Endodermal cell (in vitro differentiated cells): ENCODE results near the gene OR4K1. TPM values are rescaled to one million over a fixed set of nuclear protein-coding genes. Genes with fewer than 3 reads are reported as not detected.
A peak's percentile ranks its signal among the peaks of the same experiment; 100 is the strongest.

Experiments used
- DNase-seq: peaks from one replicate; pipeline ENCODE4 v3.0.0-alpha.2; 2017
- H3K27ac ChIP-seq: 2 replicates; pipeline ENCODE4 v1.5.1; 2013; ENCODE audit warnings: mild to moderate bottlenecking, low read depth, low read length, moderate library complexity
- H3K27me3 ChIP-seq: 2 replicates; pipeline ENCODE4 v1.6.1; 2013; ENCODE audit warnings: mild to moderate bottlenecking, low read length, moderate library complexity; ENCODE audit not compliant: insufficient read depth, control insufficient read depth, poor library complexity, severe bottlenecking
- H3K36me3 ChIP-seq: 2 replicates; pipeline ENCODE4 v1.7.0; 2013; ENCODE audit warnings: mild to moderate bottlenecking, low read length, moderate library complexity; ENCODE audit not compliant: control insufficient read depth, insufficient read depth
- H3K4me1 ChIP-seq: one replicate; pipeline ENCODE4 v1.7.0; 2013; ENCODE audit warnings: low read length; ENCODE audit not compliant: control insufficient read depth, insufficient read depth
- H3K4me3 ChIP-seq: 2 replicates; pipeline ENCODE4 v1.5.1; 2013; ENCODE audit warnings: mild to moderate bottlenecking, low read length, moderate library complexity
- H3K9ac ChIP-seq: 2 replicates; pipeline ENCODE4 v1.6.1; 2013; ENCODE audit warnings: mild to moderate bottlenecking, low read length, moderate library complexity; ENCODE audit not compliant: poor library complexity, severe bottlenecking; ENCODE audit errors: extremely low read depth
- H3K9me3 ChIP-seq: 2 replicates; pipeline ENCODE4 v1.6.1; 2013; ENCODE audit warnings: mild to moderate bottlenecking, low read length, moderate library complexity; ENCODE audit not compliant: control insufficient read depth
- H3K27ac Mint-ChIP-seq: 2 replicates; pipeline ENCODE4 v1.8.0; 2020; ENCODE audit warnings: mixed read lengths
- H3K27me3 Mint-ChIP-seq: 2 replicates; pipeline ENCODE4 v1.8.0; 2021; ENCODE audit warnings: mild to moderate bottlenecking, mixed read lengths; ENCODE audit not compliant: insufficient read depth
- H3K36me3 Mint-ChIP-seq: 2 replicates; pipeline ENCODE4 v1.8.0; 2020; ENCODE audit warnings: low read depth, mixed read lengths
- H3K4me1 Mint-ChIP-seq: 2 replicates; pipeline ENCODE4 v1.8.0; 2020; ENCODE audit warnings: mixed read lengths
- H3K4me3 Mint-ChIP-seq: 2 replicates; pipeline ENCODE4 v1.8.0; 2020; ENCODE audit warnings: mild to moderate bottlenecking, moderate library complexity, mixed read lengths
- H3K9me3 Mint-ChIP-seq: 2 replicates; pipeline ENCODE4 v1.8.0; 2020; ENCODE audit warnings: mild to moderate bottlenecking, mixed read lengths
- WGBS, 2 experiments: methylation state at CpG; one replicate each; pipeline versions ENCODE4 v1.1.5 to v1.1.7; 2013; ENCODE audit warnings: missing lambda C conversion rate in 2 of 2, mixed read lengths in 1 of 2; ENCODE audit not compliant: insufficient coverage in 1 of 2, insufficient read length in 1 of 2; 5-methylcytosine and 5-hydroxymethylcytosine counted together
- total RNA-seq, 2 donors: library from RNA; stranded (reverse); fragmentation: NEBNext Ultra II Directional in 1 of 2; extraction: Animal tissue kit (Norgen Biotek cat#: 25700) in 1 of 2; gene quantifications; 2 replicates in 1 of 2; 3 replicates in 1 of 2; pipeline ENCODE4 v1.2.1, GENCODE V29; 2021
- TF ChIP-seq, protein P1 (sequence below): fragments of 200-600 bp; sonication (generic); conservative IDR thresholded peaks from 2 replicates; pipeline ENCODE4 v1.5.0; 2021; ENCODE audit warnings: antibody characterized with exemption, mild to moderate bottlenecking

The OR4K1 gene
- total RNA-seq, 2 donors from 2014 or later = not detected

DNA sequence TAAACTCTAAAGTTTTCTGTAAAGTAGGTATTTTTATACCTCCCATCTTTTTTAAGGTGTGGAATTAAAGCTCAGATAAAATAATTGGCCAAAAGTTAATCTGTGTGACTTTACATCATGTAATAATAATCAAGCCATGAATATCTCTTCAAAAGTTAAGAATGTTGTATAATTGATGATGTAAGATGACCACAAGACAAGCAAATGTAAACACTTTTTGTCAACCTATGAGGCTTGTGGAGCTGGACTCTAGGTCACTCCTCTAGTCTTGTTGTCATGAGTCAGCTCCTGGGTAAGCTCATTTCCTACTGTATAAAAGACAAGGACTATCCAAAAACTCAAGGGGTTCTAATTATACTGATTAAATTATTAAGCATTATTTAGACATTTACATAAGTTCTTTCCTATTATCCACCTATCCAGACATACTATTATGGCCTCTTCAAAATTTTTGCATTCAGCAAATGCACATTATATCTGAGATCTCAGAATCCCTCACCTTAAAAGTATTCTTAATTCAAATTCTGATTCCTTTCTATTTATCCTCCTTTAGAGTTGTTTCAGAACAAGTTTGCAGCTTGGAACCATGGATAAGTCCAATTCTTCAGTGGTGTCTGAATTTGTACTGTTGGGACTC, 10.6 kb upstream of the OR4K1 start, which contains the start of gene OR4K5:
TSS of gene OR4K5 (plus strand) at position 587 of the 637 bp plus-strand sequence. CDS start at position 587, 0 bp downstream.
- H3K27ac Mint-ChIP-seq = no peak within 1 kb of the TSS

DNA sequence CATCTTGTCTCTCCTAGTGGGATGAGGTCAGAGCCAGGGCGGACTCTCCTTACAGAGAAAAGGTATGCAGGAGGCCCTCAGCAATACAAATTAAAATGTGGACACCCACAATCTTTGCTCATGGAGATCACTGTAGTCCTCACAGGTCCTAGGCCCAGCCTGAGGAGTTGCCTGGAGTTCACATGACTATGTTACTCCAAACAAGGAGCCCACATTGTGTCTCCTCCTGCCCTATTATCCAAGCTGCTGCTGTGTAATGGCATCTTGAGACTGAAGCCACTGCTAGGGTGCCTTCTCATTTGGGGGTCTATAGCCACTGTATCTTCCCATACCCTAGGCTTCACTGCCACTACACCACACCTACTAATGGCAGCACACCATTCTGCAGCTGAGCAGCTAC, 11.0 kb downstream of the OR4K1 start:
- Histone ChIP-seq H3K9ac (no peak overlapping the region), H3K9me3 (peaks cover 81% of the 10 kb centered on the region), H3K27ac (no peak overlapping the region), H3K4me1 (no peaks in the 10 kb centered on the region), H3K4me3 (no peak overlapping the region), H3K36me3 (no peaks in the 10 kb centered on the region), H3K27me3 (no peaks in the 10 kb centered on the region)
- H3K27ac Mint-ChIP-seq = no peak overlapping the region
- no peaks in the 10 kb centered on the region for H3K4me1 Mint-ChIP-seq
- 74 to 90% methylated on average over 1 of the region's 1 CpG for WGBS, 2 experiments
- TF ChIP-seq, protein P1, sequence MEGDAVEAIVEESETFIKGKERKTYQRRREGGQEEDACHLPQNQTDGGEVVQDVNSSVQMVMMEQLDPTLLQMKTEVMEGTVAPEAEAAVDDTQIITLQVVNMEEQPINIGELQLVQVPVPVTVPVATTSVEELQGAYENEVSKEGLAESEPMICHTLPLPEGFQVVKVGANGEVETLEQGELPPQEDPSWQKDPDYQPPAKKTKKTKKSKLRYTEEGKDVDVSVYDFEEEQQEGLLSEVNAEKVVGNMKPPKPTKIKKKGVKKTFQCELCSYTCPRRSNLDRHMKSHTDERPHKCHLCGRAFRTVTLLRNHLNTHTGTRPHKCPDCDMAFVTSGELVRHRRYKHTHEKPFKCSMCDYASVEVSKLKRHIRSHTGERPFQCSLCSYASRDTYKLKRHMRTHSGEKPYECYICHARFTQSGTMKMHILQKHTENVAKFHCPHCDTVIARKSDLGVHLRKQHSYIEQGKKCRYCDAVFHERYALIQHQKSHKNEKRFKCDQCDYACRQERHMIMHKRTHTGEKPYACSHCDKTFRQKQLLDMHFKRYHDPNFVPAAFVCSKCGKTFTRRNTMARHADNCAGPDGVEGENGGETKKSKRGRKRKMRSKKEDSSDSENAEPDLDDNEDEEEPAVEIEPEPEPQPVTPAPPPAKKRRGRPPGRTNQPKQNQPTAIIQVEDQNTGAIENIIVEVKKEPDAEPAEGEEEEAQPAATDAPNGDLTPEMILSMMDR = no peak
- H3K27me3 Mint-ChIP-seq = no peaks in the 10 kb centered on the region
- no peaks in the 10 kb centered on the region for H3K36me3 Mint-ChIP-seq
- peaks cover 22% of the 10 kb centered on the region for H3K9me3 Mint-ChIP-seq
- DNase-seq = no peak
- H3K4me3 Mint-ChIP-seq = no peak overlapping the region

More for the DNA sequence above, 10.6 kb upstream of the OR4K1 start, which contains the start of gene OR4K5:
- Mint-ChIP-seq H3K4me1 (no peaks in the 10 kb centered on the region), H3K9me3 (peaks cover 9% of the 10 kb centered on the region), H3K36me3 (no peaks in the 10 kb centered on the region), H3K27me3 (no peaks in the 10 kb centered on the region), H3K4me3 (no peak within 1 kb of the TSS)
- Histone ChIP-seq H3K9me3 (peaks cover 85% of the 10 kb centered on the region), H3K36me3 (no peaks in the 10 kb centered on the region), H3K27me3 (no peaks in the 10 kb centered on the region), H3K4me1 (no peaks in the 10 kb centered on the region), H3K4me3 (peak within 1 kb of the TSS; percentile 2), H3K27ac (no peak within 1 kb of the TSS), H3K9ac (no peak within 1 kb of the TSS)
- TF ChIP-seq, protein P1 = no peak
- no peak for DNase-seq

DNA sequence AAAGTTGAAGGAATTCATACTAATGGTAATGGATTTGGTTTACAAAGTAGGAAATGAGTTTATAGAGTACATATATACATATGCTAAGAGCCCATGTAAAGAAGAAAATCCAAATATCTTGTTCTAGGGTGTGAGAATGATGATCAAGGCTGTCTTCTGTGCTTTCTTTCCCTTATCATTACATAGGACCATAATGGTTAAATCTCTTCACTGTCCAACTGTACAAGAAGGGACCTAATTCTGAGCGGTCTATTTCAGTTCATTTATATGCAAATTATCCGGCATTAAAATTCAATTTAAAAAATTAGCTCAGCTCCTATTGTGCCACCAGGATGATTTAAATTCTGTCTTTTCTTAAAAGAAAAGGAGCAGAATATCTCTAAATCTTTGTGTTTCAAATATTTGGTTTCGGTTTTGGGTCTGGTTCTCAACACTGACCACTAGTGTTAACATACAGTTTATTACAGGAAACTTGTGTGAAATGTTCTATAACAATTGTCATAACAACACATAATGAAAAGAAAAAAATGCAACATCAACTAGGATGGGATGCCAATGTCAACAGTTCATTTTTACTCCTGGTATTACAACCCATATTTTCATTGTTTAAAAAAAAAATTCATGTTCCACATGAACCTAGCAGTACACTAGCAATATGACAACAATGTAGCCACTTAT, 16.8 kb downstream of the OR4K1 start:
- Mint-ChIP-seq H3K27me3 (no peaks in the 10 kb centered on the region), H3K4me3 (no peak overlapping the region), H3K9me3 (no peaks in the 10 kb centered on the region), H3K36me3 (peaks cover 2% of the 10 kb centered on the region), H3K4me1 (no peaks in the 10 kb centered on the region), H3K27ac (no peak overlapping the region)
- Histone ChIP-seq H3K9me3 (peaks cover 91% of the 10 kb centered on the region), H3K27me3 (no peaks in the 10 kb centered on the region), H3K4me3 (no peak overlapping the region), H3K4me1 (no peaks in the 10 kb centered on the region), H3K36me3 (no peaks in the 10 kb centered on the region), H3K9ac (no peak overlapping the region), H3K27ac (no peak overlapping the region)
- DNase-seq = no peak
- TF ChIP-seq, protein P1 = no peak
- WGBS, 2 experiments = 83 to 93% methylated on average over 2 to 3 of the region's 3 CpGs
